ENCODE results near the gene EPS8L3.

DNA sequence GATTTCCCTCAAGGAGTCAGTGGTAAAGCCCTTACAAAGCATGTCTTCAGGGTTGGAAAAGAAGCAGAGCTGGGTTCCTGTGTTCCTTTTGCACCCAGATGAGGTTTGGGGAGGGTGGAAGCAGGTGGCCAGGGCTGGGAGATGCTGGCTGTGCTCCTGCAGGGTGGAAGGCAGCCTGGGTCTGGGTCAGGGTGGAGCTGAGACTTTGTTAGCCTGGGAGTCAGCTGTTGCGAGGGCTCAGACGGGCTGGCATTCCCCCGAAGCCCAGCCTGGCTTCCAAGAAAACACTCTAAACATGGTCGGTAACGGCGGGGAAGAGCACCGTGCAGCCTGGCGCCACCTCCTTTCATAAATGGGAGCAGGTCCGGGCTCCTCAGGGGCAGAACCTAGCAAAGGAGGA lies 43.7 kb upstream of the EPS8L3 start:
- TF ChIP-seq EZH2phosphoT487 (IDR thresholded peaks at IDR 0.05; ENCODE audit: insufficient read depth, low read depth) (no peak), EZH2 (IDR thresholded peaks at IDR 0.05; ENCODE audit: insufficient read depth, poor library complexity, severe bottlenecking) (no peak)

Data from GM23248 (cell line).